Cortex of kidney (tissue), 1 donor: ENCODE measurements around the gene LIME1.

Experiments used
- DNase-seq: peaks from one replicate; lab custom pipeline; 2025; lab: John Stamatoyannopoulos, UW

Gene LIME1

GRCh38 chr20:63735859-63736718 lies at the start of gene LIME1:
Gene LIME1 (plus strand): TSS chr20:63736664. CDS start chr20:63737550, 886 bp downstream.
- DNase-seq, result no peak

- DNase-seq, result no peak
Observed at GRCh38 chr20:63687419-63688178, 48.9 kb upstream of the LIME1 start.

- no peak for DNase-seq
Observed at GRCh38 chr20:63688228-63689045, 48.0 kb upstream of the LIME1 start.

GRCh38 chr20:63689046-63690002 lies 47.1 kb upstream of the LIME1 start:
- no peak for DNase-seq

GRCh38 chr20:63690003-63690897 lies 46.2 kb upstream of the LIME1 start:
- no peak for DNase-seq

GRCh38 chr20:63690898-63691710 lies 45.4 kb upstream of the LIME1 start:
- DNase-seq, result no peak

- no peak for DNase-seq
Observed at GRCh38 chr20:63691711-63692435, 44.6 kb upstream of the LIME1 start.

GRCh38 chr20:63692436-63693082 lies 43.9 kb upstream of the LIME1 start:
- DNase-seq, result no peak

- DNase-seq, result no peak
Observed at GRCh38 chr20:63693083-63693732, 43.3 kb upstream of the LIME1 start.

- no peak for DNase-seq
Observed at GRCh38 chr20:63693733-63694583, 42.5 kb upstream of the LIME1 start.

- no peak for DNase-seq
Observed at GRCh38 chr20:63694584-63695423, 41.7 kb upstream of the LIME1 start.

- DNase-seq, result no peak
Observed at GRCh38 chr20:63695424-63696305, 40.8 kb upstream of the LIME1 start.

GRCh38 chr20:63696306-63696627 lies 40.2 kb upstream of the LIME1 start:
- DNase-seq, result no peak

GRCh38 chr20:63696628-63697356 lies 39.7 kb upstream of the LIME1 start, which contains the start of gene TNFRSF6B:
Gene TNFRSF6B (plus strand): TSS chr20:63696652. CDS start chr20:63696768, 116 bp downstream.
- DNase-seq, result no peak
